ENCODE data around the gene RANBP3L. TPM values are rescaled to one million over a fixed set of nuclear protein-coding genes. Genes with fewer than 3 reads are reported as not detected.

The RANBP3L gene
- total and polyA plus RNA-seq, 9 of the 15 experiments (the other 6 are each of a cell fraction or from before 2014, with no cell fraction given), result 0.01 to 0.06 TPM; not detected in 7

DNA sequence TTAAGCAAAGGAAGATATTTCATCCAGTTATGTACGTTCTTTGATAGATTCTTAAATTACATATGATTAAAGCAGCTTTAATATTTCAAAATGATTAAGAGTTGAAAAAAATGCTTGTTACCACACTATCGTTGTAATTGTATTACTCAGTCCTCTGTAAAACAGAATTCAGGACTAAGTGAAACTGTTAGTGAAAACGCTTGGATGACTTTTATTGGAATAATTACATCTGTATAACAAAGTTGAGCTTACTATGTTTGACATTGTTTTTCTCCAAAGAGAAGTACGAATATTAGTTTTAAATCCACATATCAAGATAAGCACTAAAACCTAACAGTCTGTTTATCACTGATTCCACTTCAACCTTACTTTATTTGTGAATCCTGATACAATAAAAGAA is 51.3 kb downstream of the RANBP3L start:
- Histone ChIP-seq H3K4me2 (ENCODE audit: insufficient read depth, low read length) (no peak overlapping the region), H3K27ac (ENCODE audit: extremely low read depth, low read depth, low read length) (no peak overlapping the region), H3K27me3 (ENCODE audit: control insufficient read depth in 2 of 2, insufficient read depth in 2 of 2, low read length in 2 of 2) (no peaks in the 10 kb centered on the region), H3K4me1 (replicated peaks in 1 of 2; ENCODE audit: control insufficient read depth in 2 of 2, insufficient read depth in 2 of 2, low read length in 2 of 2) (no peaks in the 10 kb centered on the region), H3K79me2 (ENCODE audit: control insufficient read depth, insufficient read depth, low read length) (no peaks in the 10 kb centered on the region), H3K9me1 (ENCODE audit: control insufficient read depth, insufficient read depth, low read length) (no peaks in the 10 kb centered on the region), H3K9me3 (replicated peaks; ENCODE audit: control insufficient read depth, insufficient read depth, low read depth, low read length) (no peaks in the 10 kb centered on the region), H3K9ac (ENCODE audit: insufficient read depth in 1 of 2, low read depth in 2 of 2, low read length in 2 of 2) (no peak overlapping the region), H4K20me1 (replicated peaks; ENCODE audit: control insufficient read depth, insufficient read depth, low read length) (no peaks in the 10 kb centered on the region), H2AFZ (ENCODE audit: low read depth, low read length) (no peak overlapping the region), H3K4me3 (no peak overlapping the region), H3K36me3 (ENCODE audit: control insufficient read depth, insufficient read depth, low read length) (no peaks in the 10 kb centered on the region)
- ChIA-PET POLR2A (interaction anchor here (1.1 kb wide), 1 partner anchor 9 kb away, joined by 11 read pairs; the partner anchor contains the start of gene NADK2), CTCF (ENCODE audit: low intra/inter-chr PET ratio) (no interaction called here)
- FAIRE-seq, result no peak
- no peak for ATAC-seq
- in situ Hi-C loops (cut with MboI), result no loop called here
- no TSS peak for BruUV-seq (replicated peaks)
- TF ChIP-seq XRCC3 (IDR thresholded peaks at IDR 0.05), result no peak
- TF ChIP-seq PRPF4 (IDR thresholded peaks at IDR 0.05; ENCODE audit: insufficient read depth, low read depth, low read length, poor library complexity, severe bottlenecking), result no peak
- TF ChIP-seq RBM17 (IDR thresholded peaks at IDR 0.05; ENCODE audit: borderline replicate concordance, low read depth, low read length), result no peak
- no peak for TF ChIP-seq LCOR (CRISPR knock-in tag; IDR thresholded peaks at IDR 0.05)
- no peak for TF ChIP-seq HNRNPL (IDR thresholded peaks at IDR 0.05; ENCODE audit: low read depth, low read length)
- no peak for TF ChIP-seq XRCC5 (IDR thresholded peaks at IDR 0.05; ENCODE audit: low read depth, low read length)
- TF ChIP-seq FOXP1 (CRISPR knock-in tag; IDR thresholded peaks at IDR 0.05), result no peak
- TF ChIP-seq PRMT5 (CRISPR knock-in tag; IDR thresholded peaks at IDR 0.05), result no peak
- TF ChIP-seq, protein P1, sequence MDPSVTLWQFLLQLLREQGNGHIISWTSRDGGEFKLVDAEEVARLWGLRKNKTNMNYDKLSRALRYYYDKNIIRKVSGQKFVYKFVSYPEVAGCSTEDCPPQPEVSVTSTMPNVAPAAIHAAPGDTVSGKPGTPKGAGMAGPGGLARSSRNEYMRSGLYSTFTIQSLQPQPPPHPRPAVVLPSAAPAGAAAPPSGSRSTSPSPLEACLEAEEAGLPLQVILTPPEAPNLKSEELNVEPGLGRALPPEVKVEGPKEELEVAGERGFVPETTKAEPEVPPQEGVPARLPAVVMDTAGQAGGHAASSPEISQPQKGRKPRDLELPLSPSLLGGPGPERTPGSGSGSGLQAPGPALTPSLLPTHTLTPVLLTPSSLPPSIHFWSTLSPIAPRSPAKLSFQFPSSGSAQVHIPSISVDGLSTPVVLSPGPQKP (CRISPR knock-in tag; IDR thresholded peaks at IDR 0.05), result no peak
- no peak for TF ChIP-seq ZBTB5 (IDR thresholded peaks at IDR 0.05)
- no peak for TF ChIP-seq SREBF2 (CRISPR knock-in tag; IDR thresholded peaks at IDR 0.05)
- no peak for TF ChIP-seq NKRF (IDR thresholded peaks at IDR 0.05; ENCODE audit: borderline replicate concordance)
- no peak for TF ChIP-seq NR2C2 (CRISPR knock-in tag; IDR thresholded peaks at IDR 0.05)
- no peak for TF ChIP-seq NR2C2 (tag; IDR thresholded peaks at IDR 0.05)
- 10% methylated on average over 4 of the region's 4 CpGs for WGBS (ENCODE audit: insufficient coverage, low coverage, missing lambda C conversion rate)
- intact Hi-C loops (cut with micrococcal nuclease), result no loop called here
- no peak for DNase-seq (ENCODE audit: extremely low read depth in 1 of 4, low spot score in 3 of 4)

Data from K562 (cell line).